HG02610 (cell line): Measurements from ENCODE around the gene CX3CR1.

ENCODE experiments used
- ATAC-seq: cut with Tn5 transposase; IDR thresholded peaks from one replicate; pipeline ENCODE4 v1.9.1; 2021; ENCODE audit warnings: mild to moderate bottlenecking, moderate library complexity; ENCODE audit not compliant: unreplicated experiment

Gene CX3CR1

GRCh38 chr3:39226106-39226741 is 53.6 kb downstream of the CX3CR1 start:
- ATAC-seq = no peak

DNA sequence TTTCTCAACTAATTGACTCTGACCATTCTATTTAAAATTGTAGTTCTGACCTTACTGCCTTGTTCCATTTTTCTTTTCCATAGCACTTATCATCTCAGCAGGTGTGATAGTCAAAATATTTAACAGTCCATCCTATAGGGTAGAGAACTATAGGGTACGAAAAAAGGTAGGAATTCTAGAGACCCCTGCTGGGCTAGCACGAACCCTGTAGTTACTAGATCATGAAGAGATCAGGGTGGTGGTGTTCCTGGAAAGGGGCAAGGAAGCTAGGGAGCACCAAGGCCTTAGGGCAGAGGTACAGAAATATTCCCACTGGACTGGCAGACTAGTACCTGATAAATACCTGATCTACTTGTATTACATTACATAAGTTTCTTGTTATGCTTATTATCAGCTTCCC is 55.5 kb downstream of the CX3CR1 start:
- no peak for ATAC-seq

GRCh38 chr3:39222939-39223338 is 56.9 kb downstream of the CX3CR1 start:
- no peak for ATAC-seq

DNA sequence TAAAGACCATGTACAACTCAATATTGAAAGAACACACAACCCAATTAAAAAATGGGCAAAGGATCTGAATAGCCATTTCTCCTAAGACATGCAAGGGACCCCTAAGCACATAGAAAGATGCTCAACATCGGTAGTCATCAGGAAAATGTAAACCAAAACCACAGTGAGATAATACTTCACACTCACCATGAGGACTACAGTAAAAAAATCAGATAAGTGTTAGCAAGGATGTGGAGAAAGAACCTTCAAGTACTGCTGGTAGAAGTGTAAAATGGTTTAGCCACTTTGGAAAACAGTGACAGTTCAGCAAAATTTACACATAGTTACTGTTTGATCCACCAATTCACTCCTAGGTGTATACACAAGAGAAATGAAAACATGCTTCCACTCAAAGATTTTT is 57.4 kb downstream of the CX3CR1 start:
- ATAC-seq = no peak

GRCh38 chr3:39221141-39221530 is 58.7 kb downstream of the CX3CR1 start:
- no peak for ATAC-seq

DNA sequence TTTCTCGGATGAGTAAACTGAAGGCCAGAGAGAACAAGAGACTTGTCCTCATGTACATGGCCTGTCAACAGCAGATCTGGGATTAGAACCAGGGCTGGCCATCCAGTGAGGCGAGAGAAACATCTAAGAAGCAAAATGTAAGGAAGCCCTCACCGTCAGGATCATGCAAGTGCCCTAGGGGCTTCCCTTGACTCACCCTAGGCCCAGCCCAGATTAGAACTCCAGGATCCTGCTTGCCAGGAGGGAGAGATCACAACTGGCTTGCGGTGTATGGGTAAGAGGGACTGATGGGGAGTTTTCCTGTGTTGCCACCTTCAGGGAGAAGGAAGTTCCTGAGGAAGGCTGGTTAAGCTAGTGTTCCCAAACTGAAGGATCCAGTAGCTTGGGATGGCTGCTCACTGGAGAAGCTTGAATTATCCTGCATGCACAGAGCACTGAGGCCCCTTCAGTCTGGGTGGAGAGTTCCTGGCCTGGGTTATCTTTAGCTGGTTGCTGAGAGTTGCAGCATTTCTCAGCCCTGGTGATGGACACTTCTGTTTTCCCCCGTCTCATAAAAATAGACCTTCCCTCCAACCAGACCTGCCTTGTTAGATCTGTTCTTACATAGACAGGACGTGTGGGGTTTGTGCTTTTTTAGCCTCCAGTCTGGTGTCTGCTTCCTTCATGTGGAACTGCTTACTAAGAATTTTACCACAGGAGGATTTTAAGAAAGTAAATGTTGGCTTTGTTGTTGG is 59.3 kb downstream of the CX3CR1 start:
- ATAC-seq = peak; percentile 72

DNA sequence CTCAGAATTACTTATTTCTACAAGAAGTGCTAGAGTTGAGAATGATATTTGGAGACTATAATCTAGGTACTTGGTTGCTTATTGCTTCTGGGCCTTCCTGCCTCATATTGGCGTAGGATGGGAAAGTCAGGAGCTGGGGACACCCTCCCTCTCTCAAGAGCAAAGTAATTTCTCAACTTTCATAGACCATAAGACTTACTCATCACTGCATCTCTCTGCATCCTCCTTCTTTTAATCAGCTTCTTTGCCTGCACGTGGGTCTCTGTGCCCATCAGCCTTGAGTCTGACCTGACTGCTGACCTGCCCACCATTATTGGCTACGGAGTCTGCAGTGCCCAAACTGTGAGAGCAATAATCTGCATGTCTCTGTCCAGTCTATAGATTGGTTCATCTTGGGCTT is 60.1 kb downstream of the CX3CR1 start:
- no peak for ATAC-seq

DNA sequence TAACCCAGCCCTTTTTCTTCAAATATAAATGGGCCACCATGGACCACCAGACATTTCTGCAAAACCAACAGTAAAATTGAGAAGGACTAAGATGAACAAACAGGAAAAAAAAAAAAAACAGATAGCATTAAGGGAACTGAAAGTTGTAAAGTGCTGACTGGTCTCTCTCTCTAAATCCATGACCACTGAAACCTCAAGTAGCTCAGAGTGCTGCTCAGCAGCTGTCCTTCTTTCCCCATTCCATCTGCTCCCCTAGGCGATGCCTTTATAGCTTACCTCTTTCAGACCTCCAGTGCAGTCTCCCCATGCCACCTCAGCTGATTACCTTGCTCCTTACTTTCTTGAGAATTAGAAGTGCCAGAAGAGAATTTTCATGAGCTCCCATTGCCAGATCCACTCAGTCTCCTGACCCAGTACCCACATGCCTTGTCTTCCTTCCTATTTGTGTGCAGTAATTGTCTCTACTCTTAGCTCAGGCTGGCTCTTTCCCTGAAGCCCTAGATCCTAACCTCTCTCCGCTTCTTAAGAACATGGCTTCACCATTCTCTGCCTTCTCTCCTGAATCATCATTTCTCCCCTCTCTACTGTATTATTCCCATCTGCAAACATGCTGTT is 63.6 kb downstream of the CX3CR1 start:
- peak; percentile 83 for ATAC-seq

GRCh38 chr3:39213613-39214012 is 66.2 kb downstream of the CX3CR1 start:
- ATAC-seq = no peak
